GM23338 (cell line): ENCODE measurements around the gene DYRK3. TPM values are rescaled to one million over a fixed set of nuclear protein-coding genes. Genes with fewer than 3 reads are reported as not detected.

ENCODE experiments used
- ATAC-seq: fragments of 200-7000 bp; cut with Tn5 transposase; 3 replicates; pipeline ENCODE4 v1.9.1; 2020
- DNase-seq: peaks from one replicate; pipeline ENCODE4 v3.0.0-alpha.2; 2015; ENCODE audit warnings: low spot score
- H2AFZ ChIP-seq: fragments of 200-600 bp; sonication (generic); 2 replicates; pipeline ENCODE4 v1.8.0; 2016; ENCODE audit warnings: antibody characterized with exemption, mild to moderate bottlenecking, moderate library complexity
- H3F3A ChIP-seq: fragments of 200-600 bp; sonication (generic); replicated peaks from 2 replicates; pipeline ENCODE4 v1.8.0; 2017; ENCODE audit warnings: antibody characterized with exemption, mixed run types, low read depth
- H3K27ac ChIP-seq: fragments of 200-600 bp; sonication (generic); 2 replicates; pipeline ENCODE4 v1.6.1; 2016; ENCODE audit warnings: low read depth
- H3K27me3 ChIP-seq: fragments of 200-600 bp; sonication (generic); 2 replicates; pipeline ENCODE4 v1.8.0; 2016; ENCODE audit warnings: mild to moderate bottlenecking, mixed run types, moderate library complexity; ENCODE audit not compliant: insufficient read depth
- H3K36me3 ChIP-seq: fragments of 200-600 bp; sonication (generic); 2 replicates; pipeline ENCODE4 v1.8.0; 2016; ENCODE audit warnings: mild to moderate bottlenecking; ENCODE audit not compliant: insufficient read depth
- H3K4me1 ChIP-seq: fragments of 200-600 bp; sonication (generic); 2 replicates; pipeline ENCODE4 v1.8.0; 2016; ENCODE audit warnings: mild to moderate bottlenecking, moderate library complexity; ENCODE audit not compliant: insufficient read depth
- H3K4me2 ChIP-seq: fragments of 200-600 bp; sonication (generic); 2 replicates; pipeline ENCODE4 v1.7.1; 2017; ENCODE audit warnings: mixed run types
- H3K4me3 ChIP-seq: fragments of 200-600 bp; sonication (generic); 2 replicates; pipeline ENCODE4 v1.6.1; 2016; ENCODE audit warnings: mixed run types
- H3K79me2 ChIP-seq: fragments of 200-600 bp; sonication (generic); replicated peaks from 2 replicates; pipeline ENCODE4 v1.8.0; 2017; ENCODE audit warnings: mild to moderate bottlenecking; ENCODE audit not compliant: insufficient read depth
- H3K9me2 ChIP-seq: fragments of 200-600 bp; sonication (generic); 2 replicates; pipeline ENCODE4 v1.8.0; 2017; ENCODE audit not compliant: insufficient read depth
- H4K20me1 ChIP-seq: fragments of 200-600 bp; sonication (generic); replicated peaks from 2 replicates; pipeline ENCODE4 v1.8.0; 2017; ENCODE audit warnings: mild to moderate bottlenecking; ENCODE audit not compliant: insufficient read depth
- H3K27ac Mint-ChIP-seq: 2 replicates; pipeline ENCODE4 v1.8.0; 2020; ENCODE audit warnings: inconsistent platforms, mild to moderate bottlenecking, moderate library complexity, mixed read lengths
- H3K27me3 Mint-ChIP-seq: 3 replicates; pipeline ENCODE4 v1.8.0; 2022; ENCODE audit warnings: low read depth, mild to moderate bottlenecking, moderate library complexity, mixed read lengths, inconsistent platforms; ENCODE audit not compliant: insufficient read depth, poor library complexity
- H3K36me3 Mint-ChIP-seq: 3 replicates; pipeline ENCODE4 v1.8.0; 2021; ENCODE audit warnings: low read depth, mild to moderate bottlenecking, inconsistent platforms, moderate library complexity, mixed read lengths
- H3K4me1 Mint-ChIP-seq: 3 replicates; pipeline ENCODE4 v1.8.0; 2020; ENCODE audit warnings: mild to moderate bottlenecking, inconsistent platforms, mixed read lengths
- H3K4me3 Mint-ChIP-seq: 3 replicates; pipeline ENCODE4 v1.8.0; 2021; ENCODE audit warnings: moderate library complexity, mild to moderate bottlenecking, inconsistent platforms, mixed read lengths
- H3K9me3 Mint-ChIP-seq: 3 replicates; pipeline ENCODE4 v1.8.0; 2020; ENCODE audit warnings: moderate library complexity, mild to moderate bottlenecking, inconsistent platforms, mixed read lengths
- EZH2phosphoT487 ChIP-seq: fragments of 200-600 bp; sonication (generic); IDR thresholded peaks from one replicate; pipeline ENCODE4 v1.8.1; 2018; ENCODE audit warnings: antibody characterized with exemption; ENCODE audit not compliant: unreplicated experiment
- JUNB ChIP-seq: IDR thresholded peaks from one replicate; pipeline ENCODE4 v1.6.1; 2016; ENCODE audit warnings: antibody characterized with exemption; ENCODE audit not compliant: unreplicated experiment
- ZNF114 ChIP-seq: fragments of 250-450 bp; sonication (Bioruptor Pico); IDR thresholded peaks from 2 replicates; pipeline ENCODE4 v1.5.0; 2020; ENCODE audit warnings: mild to moderate bottlenecking, moderate library complexity
- ZNF462 ChIP-seq: fragments of 250-450 bp; sonication (Bioruptor Pico); IDR thresholded peaks from 2 replicates; pipeline ENCODE4 v1.5.0; 2020; ENCODE audit warnings: mild to moderate bottlenecking, moderate library complexity
- polyA plus RNA-seq: library from polyadenylated mRNA; unstranded; fragments of >200 nt; fragmentation: Nextera tagmentation; extraction: Ambion mirVana; gene quantifications from 2 replicates; pipeline ENCODE4 v1.2.1, GENCODE V29; 2016
- total RNA-seq: library from RNA; depleted of rRNA; stranded (reverse); fragments of >200 nt; shearing (Covaris generic); gene quantifications from 2 replicates; pipeline ENCODE4 v1.2.3, GENCODE V29; 2014

DYRK3 gene
- total and polyA plus RNA-seq, 2 experiments from 2014 or later: 2.9 to 9.5 TPM

GRCh38 chr1:206687251-206687914 is 52.0 kb downstream of the DYRK3 start (continued):
- no peak for TF ChIP-seq ZNF462 (CRISPR knock-in tag)

- peaks cover 50% of the 10 kb centered on the region for H4K20me1 ChIP-seq
- Mint-ChIP-seq H3K9me3 (no peaks in the 10 kb centered on the region), H3K27me3 (peaks cover 37% of the 10 kb centered on the region), H3K36me3 (peaks cover 3% of the 10 kb centered on the region; the same call in 1 of the 3 replicates), H3K27ac (peak overlapping the region; percentile 69), H3K4me1 (peaks cover 65% of the 10 kb centered on the region), H3K4me3 (peak overlapping the region; percentile 94)
- H3K27me3 ChIP-seq: peaks cover 36% of the 10 kb centered on the region
- peaks cover 42% of the 10 kb centered on the region for H3K4me1 ChIP-seq
- peaks cover 62% of the 10 kb centered on the region for H3K79me2 ChIP-seq
- H3K9me2 ChIP-seq: no peaks in the 10 kb centered on the region
- H2AFZ ChIP-seq: no peak overlapping the region
- H3K4me3 ChIP-seq: peak overlapping the region; percentile 78
- H3K27ac ChIP-seq: no peak overlapping the region
- H3K36me3 ChIP-seq: no peaks in the 10 kb centered on the region
- DNase-seq (peak; percentile 84), ATAC-seq (peak; percentile 84)
- TF ChIP-seq JUNB (no peak), EZH2phosphoT487 (no peak), ZNF462 (CRISPR knock-in tag) (peak; percentile 52; the same call in 1 of the 2 replicates), ZNF114 (no peak)
- H3F3A ChIP-seq: peaks cover 11% of the 10 kb centered on the region; the same call in 1 of the 2 replicates
- H3K4me2 ChIP-seq: peak overlapping the region; percentile 86
Observed at GRCh38 chr1:206687915-206688442, 52.6 kb downstream of the DYRK3 start.
